ENCODE measurements around the gene KCNIP1. TPM values are rescaled to one million over a fixed set of nuclear protein-coding genes. Genes with fewer than 3 reads are reported as not detected.
A peak's percentile ranks its signal among the peaks of the same experiment; 100 is the strongest.

Gene KCNIP1
- total RNA-seq, 2 experiments from 2014 or later = not detected

DNA sequence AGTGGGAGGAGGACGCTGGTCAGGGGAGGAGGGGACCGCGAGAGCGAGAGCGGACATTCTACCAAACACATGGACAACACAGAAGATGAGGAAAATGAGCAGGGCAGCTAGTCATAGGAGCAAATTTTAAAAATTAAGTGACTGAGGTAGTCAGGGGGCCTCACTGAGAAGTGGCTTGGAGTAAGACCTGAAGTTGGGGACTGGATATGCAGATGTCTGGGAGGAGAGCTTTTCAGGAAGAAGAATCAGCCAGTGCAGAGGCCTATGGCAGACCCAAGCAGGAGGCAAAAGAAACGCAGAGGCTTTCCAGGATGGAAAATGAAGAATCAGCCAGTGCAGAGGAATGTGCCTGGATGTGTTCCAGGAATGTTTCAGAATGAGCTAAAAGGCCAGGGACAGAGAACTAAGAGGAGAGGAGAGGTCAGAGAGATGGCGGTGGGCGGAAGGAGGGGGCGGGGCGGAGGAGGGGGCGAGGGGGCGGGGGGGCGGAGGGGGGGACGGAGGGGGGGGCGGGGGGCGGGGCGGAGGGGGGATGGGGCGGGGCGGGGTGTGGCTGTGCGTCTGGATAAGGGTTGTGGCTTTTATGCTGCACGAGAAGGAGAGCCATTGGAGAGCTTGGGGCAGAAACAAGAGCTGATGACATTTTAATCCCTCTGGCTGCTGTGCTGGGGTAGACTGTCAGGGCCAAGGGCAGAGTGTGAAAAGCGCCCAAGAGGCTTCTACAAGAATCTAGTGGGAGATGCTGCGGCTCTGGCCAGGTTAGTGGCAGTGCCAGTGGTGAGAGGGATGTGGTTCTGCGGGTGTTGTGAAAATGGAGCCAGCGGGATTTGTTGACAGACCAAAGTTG is 129.6 kb downstream of the KCNIP1 start:
- Mint-ChIP-seq H3K4me1 (peaks cover 15% of the 10 kb centered on the region), H3K36me3 (ENCODE audit: low read depth) (no peaks in the 10 kb centered on the region), H3K27ac (no peak overlapping the region), H3K4me3 (peak overlapping the region; percentile 33), H3K9me3 (ENCODE audit: low read depth) (no peaks in the 10 kb centered on the region), H3K27me3 (peaks cover 7% of the 10 kb centered on the region)
- ATAC-seq (peak; percentile 30), DNase-seq (peak; percentile 19)
- ChIA-PET CTCF (interaction anchor here (0.6 to 5.3 kb wide), 30 partner anchors 9 to 531 kb away, joined by 3 to 63 read pairs (median 3); no protein-coding TSS in a partner anchor), POLR2A (interaction anchor here (0.6 kb wide), 1 partner anchor 217 kb away, joined by 3 read pairs; no protein-coding TSS in a partner anchor)
- intact Hi-C loops (cut with DNase I, micrococcal nuclease) = loop anchor here (1.0 to 10.0 kb wide), 6 partner anchors 29 to 531 kb away; no protein-coding TSS in a partner anchor

GRCh38 chr5:170634256-170634990 is 130.6 kb downstream of the KCNIP1 start:
- H3K4me1 Mint-ChIP-seq = peaks cover 15% of the 10 kb centered on the region
- ChIA-PET CTCF (interaction anchor here (0.7 to 5.3 kb wide), 17 partner anchors 10 to 532 kb away, joined by 3 to 63 read pairs (median 3); no protein-coding TSS in a partner anchor), POLR2A (no interaction called here)
- no peaks in the 10 kb centered on the region for H3K9me3 Mint-ChIP-seq (ENCODE audit: low read depth)
- no peaks in the 10 kb centered on the region for H3K36me3 Mint-ChIP-seq (ENCODE audit: low read depth)
- intact Hi-C loops (cut with DNase I, micrococcal nuclease) = loop anchor here (5.0 to 10.0 kb wide), 3 partner anchors 407 to 532 kb away; no protein-coding TSS in a partner anchor
- ATAC-seq (no peak), DNase-seq (no peak)
- H3K27ac Mint-ChIP-seq = no peak overlapping the region
- H3K4me3 Mint-ChIP-seq = no peak overlapping the region
- H3K27me3 Mint-ChIP-seq = peaks cover 9% of the 10 kb centered on the region

GRCh38 chr5:170635706-170636105 is 131.9 kb downstream of the KCNIP1 start:
- no peak overlapping the region for H3K4me3 Mint-ChIP-seq
- H3K9me3 Mint-ChIP-seq (ENCODE audit: low read depth) = no peaks in the 10 kb centered on the region
- H3K36me3 Mint-ChIP-seq (ENCODE audit: low read depth) = no peaks in the 10 kb centered on the region
- H3K4me1 Mint-ChIP-seq = peaks cover 15% of the 10 kb centered on the region
- peaks cover 11% of the 10 kb centered on the region for H3K27me3 Mint-ChIP-seq
- intact Hi-C loops (cut with DNase I, micrococcal nuclease) = loop anchor here (5.0 to 10.0 kb wide), 3 partner anchors 157 to 572 kb away; no protein-coding TSS in a partner anchor
- no peak for DNase-seq
- no peak for ATAC-seq
- H3K27ac Mint-ChIP-seq = no peak overlapping the region
- CTCF ChIA-PET = interaction anchor here (0.6 to 5.3 kb wide), 5 partner anchors 11 to 201 kb away, joined by 3 to 63 read pairs (median 3); no protein-coding TSS in a partner anchor
- POLR2A ChIA-PET = no interaction called here

GRCh38 chr5:170636206-170636605 is 132.4 kb downstream of the KCNIP1 start:
- CTCF ChIA-PET = interaction anchor here (0.6 to 5.3 kb wide), 5 partner anchors 12 to 201 kb away, joined by 3 to 63 read pairs (median 3); no protein-coding TSS in a partner anchor
- ATAC-seq = no peak
- peaks cover 13% of the 10 kb centered on the region for H3K27me3 Mint-ChIP-seq

DNA sequence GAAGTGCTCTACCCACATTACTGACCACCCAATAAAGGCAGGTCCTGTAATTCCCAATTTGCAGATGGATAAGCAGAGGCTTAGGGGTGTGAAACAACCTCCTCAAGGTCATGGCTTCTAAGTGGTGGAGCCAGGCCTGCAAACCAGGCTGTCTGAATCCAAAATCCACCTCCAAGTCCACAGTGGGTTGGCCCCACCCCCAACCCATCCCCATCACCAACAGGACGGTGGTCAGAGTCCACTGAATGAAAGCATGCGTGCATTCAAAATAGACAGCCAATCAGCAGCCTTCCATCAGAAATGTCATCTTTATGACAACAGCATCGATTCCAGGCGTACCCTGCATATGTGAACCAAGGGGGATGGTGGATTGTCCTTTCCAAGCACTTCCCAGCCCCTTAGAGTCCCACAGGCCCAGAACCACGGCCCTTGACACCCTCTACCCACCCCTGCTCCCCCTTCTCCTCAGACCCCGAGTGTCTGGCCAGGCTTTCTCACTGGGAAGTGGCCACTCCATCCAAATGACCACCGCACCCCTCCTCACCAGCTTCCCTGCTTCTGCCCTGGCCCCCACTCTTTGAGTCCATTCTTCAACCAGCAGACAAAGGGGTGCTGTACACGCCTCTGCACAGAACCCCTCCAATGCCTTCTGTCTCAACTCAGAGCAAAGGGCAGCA is 133.1 kb downstream of the KCNIP1 start:
- Mint-ChIP-seq H3K4me1 (peaks cover 15% of the 10 kb centered on the region), H3K27me3 (peaks cover 13% of the 10 kb centered on the region), H3K9me3 (ENCODE audit: low read depth) (no peaks in the 10 kb centered on the region), H3K27ac (no peak overlapping the region), H3K4me3 (no peak overlapping the region), H3K36me3 (ENCODE audit: low read depth) (no peaks in the 10 kb centered on the region)
- no peak for ATAC-seq
- ChIA-PET CTCF (interaction anchor here (0.8 to 2.6 kb wide), 3 partner anchors 34 to 202 kb away, joined by 3 to 13 read pairs (median 3); no protein-coding TSS in a partner anchor), POLR2A (no interaction called here)
- DNase-seq = no peak
- intact Hi-C loops (cut with DNase I, micrococcal nuclease) = loop anchor here (5.0 to 10.0 kb wide), 3 partner anchors 155 to 570 kb away; no protein-coding TSS in a partner anchor

More at GRCh38 chr5:170636206-170636605, 132.4 kb downstream of the KCNIP1 start:
- Mint-ChIP-seq H3K9me3 (ENCODE audit: low read depth) (no peaks in the 10 kb centered on the region), H3K27ac (no peak overlapping the region), H3K4me1 (peaks cover 15% of the 10 kb centered on the region), H3K36me3 (ENCODE audit: low read depth) (no peaks in the 10 kb centered on the region), H3K4me3 (no peak overlapping the region)
- no peak for DNase-seq
- intact Hi-C loops (cut with DNase I, micrococcal nuclease) = loop anchor here (5.0 to 10.0 kb wide), 3 partner anchors 156 to 571 kb away; no protein-coding TSS in a partner anchor
- POLR2A ChIA-PET = no interaction called here

DNA sequence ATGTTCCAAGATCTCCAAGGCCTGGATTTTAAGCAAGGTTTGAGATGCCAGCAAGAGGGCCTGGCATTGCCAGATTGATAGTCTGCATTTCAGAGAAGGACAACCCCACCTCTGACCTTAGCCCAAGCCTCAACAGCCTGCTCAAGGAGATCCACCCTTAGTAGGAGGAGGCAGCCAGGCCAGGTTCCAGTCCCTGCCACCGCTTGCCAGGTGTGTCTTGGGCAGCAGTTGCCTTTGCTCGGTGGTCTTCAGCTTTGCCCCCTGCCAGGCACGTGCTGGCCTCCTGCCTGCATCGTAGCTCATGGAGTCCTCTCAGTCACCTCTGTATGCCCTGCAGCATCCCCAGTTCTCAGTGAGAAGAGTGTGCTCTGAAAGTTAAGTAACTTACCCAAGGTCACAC is 134.2 kb downstream of the KCNIP1 start:
- DNase-seq (no peak), ATAC-seq (no peak)
- Mint-ChIP-seq H3K9me3 (ENCODE audit: low read depth) (no peaks in the 10 kb centered on the region), H3K27ac (no peak overlapping the region), H3K36me3 (ENCODE audit: low read depth) (no peaks in the 10 kb centered on the region), H3K4me3 (no peak overlapping the region), H3K4me1 (peaks cover 12% of the 10 kb centered on the region), H3K27me3 (peaks cover 12% of the 10 kb centered on the region)
- ChIA-PET CTCF (interaction anchor here (0.6 to 2.6 kb wide), 15 partner anchors 9 to 1268 kb away, joined by 3 to 13 read pairs (median 4); no protein-coding TSS in a partner anchor), POLR2A (no interaction called here)
- intact Hi-C loops (cut with DNase I, micrococcal nuclease) = loop anchor here (1.0 to 10.0 kb wide), 5 partner anchors 153 to 699 kb away; no protein-coding TSS in a partner anchor

DNA sequence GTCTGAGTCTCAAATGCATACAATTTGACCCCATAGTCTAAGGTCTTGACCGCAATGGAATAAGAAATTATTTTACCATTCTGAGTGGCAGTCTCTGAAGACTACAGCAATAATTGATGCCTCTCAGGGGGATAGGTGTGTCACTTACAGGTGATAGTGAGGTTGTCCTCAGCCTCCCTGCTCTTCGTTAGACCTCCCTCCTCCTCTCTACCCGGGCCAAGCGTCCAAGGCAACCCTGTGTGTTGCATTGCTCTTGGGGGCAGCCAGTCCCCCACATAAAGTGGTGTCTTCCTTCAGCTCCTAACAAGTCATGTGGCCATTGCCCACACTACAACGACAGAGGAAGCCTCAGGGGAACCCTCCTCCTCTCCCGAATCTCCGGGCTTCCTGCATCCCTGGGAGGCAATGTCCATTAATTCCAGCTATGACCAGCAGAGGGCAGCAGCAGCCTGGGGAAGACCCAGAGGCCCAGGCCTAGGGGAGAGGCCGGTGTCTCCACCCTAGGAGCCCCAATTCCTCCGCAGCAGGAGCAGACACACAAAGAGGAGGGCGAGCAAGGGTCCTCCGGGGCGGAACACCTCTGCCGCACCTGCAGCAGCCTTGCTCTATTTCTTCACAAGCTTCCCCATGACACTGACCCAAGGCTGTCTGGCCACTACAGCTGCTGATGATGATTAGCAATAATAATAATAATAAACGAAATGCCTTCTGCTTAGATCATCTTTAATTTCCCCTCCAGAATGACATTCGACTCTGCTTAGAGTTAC is 134.8 kb downstream of the KCNIP1 start:
- intact Hi-C loops (cut with DNase I, micrococcal nuclease) = loop anchor here (1.0 to 10.0 kb wide), 5 partner anchors 153 to 698 kb away; no protein-coding TSS in a partner anchor
- no peak overlapping the region for H3K4me3 Mint-ChIP-seq
- peaks cover 7% of the 10 kb centered on the region for H3K4me1 Mint-ChIP-seq
- no peaks in the 10 kb centered on the region for H3K9me3 Mint-ChIP-seq (ENCODE audit: low read depth)
- ChIA-PET POLR2A (no interaction called here), CTCF (interaction anchor here (0.6 to 2.6 kb wide), 22 partner anchors 10 to 1531 kb away, joined by 3 to 13 read pairs (median 3); no protein-coding TSS in a partner anchor)
- DNase-seq (peak; percentile 84), ATAC-seq (peak; percentile 74)
- no peak overlapping the region for H3K27ac Mint-ChIP-seq
- H3K36me3 Mint-ChIP-seq (ENCODE audit: low read depth) = no peaks in the 10 kb centered on the region
- peaks cover 8% of the 10 kb centered on the region for H3K27me3 Mint-ChIP-seq

- intact Hi-C loops (cut with DNase I, micrococcal nuclease) = loop anchor here (2.0 to 10.0 kb wide), 4 partner anchors 153 to 697 kb away; no protein-coding TSS in a partner anchor
- H3K27ac Mint-ChIP-seq = no peak overlapping the region
- ChIA-PET POLR2A (no interaction called here), CTCF (interaction anchor here (0.6 to 2.6 kb wide), 14 partner anchors 13 to 702 kb away, joined by 3 to 13 read pairs (median 3); no protein-coding TSS in a partner anchor)
- H3K27me3 Mint-ChIP-seq = peaks cover 8% of the 10 kb centered on the region
- H3K9me3 Mint-ChIP-seq (ENCODE audit: low read depth) = no peaks in the 10 kb centered on the region
- DNase-seq = no peak
- H3K4me1 Mint-ChIP-seq = peaks cover 2% of the 10 kb centered on the region
- no peak overlapping the region for H3K4me3 Mint-ChIP-seq
- no peak for ATAC-seq
- no peaks in the 10 kb centered on the region for H3K36me3 Mint-ChIP-seq (ENCODE audit: low read depth)
Measured at GRCh38 chr5:170639221-170639925, 135.6 kb downstream of the KCNIP1 start.

- H3K36me3 Mint-ChIP-seq (ENCODE audit: low read depth) = no peaks in the 10 kb centered on the region
- no peak overlapping the region for H3K4me3 Mint-ChIP-seq
- DNase-seq = no peak
- H3K4me1 Mint-ChIP-seq = no peaks in the 10 kb centered on the region
- POLR2A ChIA-PET = no interaction called here
- no peaks in the 10 kb centered on the region for H3K9me3 Mint-ChIP-seq (ENCODE audit: low read depth)
- H3K27me3 Mint-ChIP-seq = peaks cover 16% of the 10 kb centered on the region
- CTCF ChIA-PET = interaction anchor here (0.7 to 1.7 kb wide), 3 partner anchors 31 to 202 kb away, joined by 3 to 4 read pairs (median 4); no protein-coding TSS in a partner anchor
- H3K27ac Mint-ChIP-seq = no peak overlapping the region
- intact Hi-C loops (cut with DNase I, micrococcal nuclease) = no loop called here
- no peak for ATAC-seq
Measured at GRCh38 chr5:170640731-170641588, 137.1 kb downstream of the KCNIP1 start.

All from activated CD4-positive, alpha-beta T cell treated with anti-CD3 and anti-CD28 coated beads for 36 hours (primary cell).